B cell (primary cell): ENCODE data around the gene N4BP2L2. TPM values are rescaled to one million over a fixed set of nuclear protein-coding genes. Genes with fewer than 3 reads are reported as not detected.

Experiments
- ATAC-seq: fragments of 200-7000 bp; cut with Tn5 transposase; one replicate; pipeline ENCODE4 v1.10.0; 2021; ENCODE audit warnings: low read depth, mild to moderate bottlenecking, moderate number of reproducible peaks, moderate library complexity
- CTCF ChIA-PET: fragments of 350-600 bp; sonication (Branson Sonifier 250); formaldehyde crosslinking; loops from one replicate; lab custom pipeline; 2021; ENCODE audit warnings: antibody characterized with exemption, inconsistent platforms; lab: Charles Lee
- POLR2A ChIA-PET: fragments of 350-600 bp; sonication (Branson Sonifier 250); formaldehyde crosslinking; loops from one replicate; lab custom pipeline; 2021; ENCODE audit warnings: antibody characterized with exemption; lab: Charles Lee
- DNase-seq: peaks from one replicate; pipeline ENCODE4 v3.0.0; 2013
- H2AFZ ChIP-seq: 2 replicates; pipeline ENCODE4 v1.6.1; 2012; ENCODE audit warnings: mild to moderate bottlenecking, low read depth, low read length; ENCODE audit not compliant: insufficient read depth, poor library complexity, severe bottlenecking
- H3K27ac ChIP-seq, 2 donors: 1 replicate in 1 of 2; 2 replicates in 1 of 2; pipeline ENCODE4 v1.5.1; 2012 to 2013; ENCODE audit warnings: low read length in 2 of 2, mild to moderate bottlenecking in 2 of 2, moderate library complexity in 1 of 2
- H3K27me3 ChIP-seq, 4 experiments: fragments of 200-600 bp in 1 of 4; sonication (generic) in 1 of 4; replicated peaks in 1 of 4; 1 replicate in 2 of 4; 2 replicates in 2 of 4; pipeline versions ENCODE4 v1.6.1 to v1.7.0; 2013 to 2016; ENCODE audit warnings: low read length in 3 of 4, mild to moderate bottlenecking in 2 of 4, mixed read lengths in 1 of 4, moderate library complexity in 1 of 4; ENCODE audit not compliant: insufficient read depth in 4 of 4, control insufficient read depth in 3 of 4; ENCODE audit errors: control extremely low read depth in 1 of 4
- H3K36me3 ChIP-seq, 2 experiments: replicated peaks in 1 of 2; 1 replicate in 1 of 2; 2 replicates in 1 of 2; pipeline versions ENCODE4 v1.6.1 to v1.7.1; 2013; ENCODE audit warnings: low read length in 1 of 2; ENCODE audit not compliant: insufficient read depth in 2 of 2, control insufficient read depth in 1 of 2; ENCODE audit errors: control extremely low read depth in 1 of 2, extremely low read depth in 1 of 2
- H3K4me1 ChIP-seq, 2 donors: fragments of 200-600 bp in 1 of 2; sonication (generic) in 1 of 2; 1 replicate in 1 of 2; 2 replicates in 1 of 2; pipeline versions ENCODE4 v1.5.1 to v1.6.1; 2013 to 2017; ENCODE audit warnings: low read length in 2 of 2; ENCODE audit not compliant: control insufficient read depth in 2 of 2, insufficient read depth in 2 of 2
- H3K4me2 ChIP-seq: replicated peaks from 2 replicates; pipeline ENCODE3; 2012; ENCODE audit warnings: mild to moderate bottlenecking, low read depth, low read length; ENCODE audit not compliant: poor library complexity, severe bottlenecking
- H3K4me3 ChIP-seq, 5 experiments: fragments of 200-600 bp in 1 of 5; sonication (generic) in 1 of 5; 1 replicate in 3 of 5; 2 replicates in 2 of 5; pipeline versions ENCODE4 v1.5.1 to v1.7.0; 2011 to 2016; ENCODE audit warnings: low read length in 4 of 5, mild to moderate bottlenecking in 4 of 5, low read depth in 2 of 5, control low read depth in 1 of 5, moderate library complexity in 1 of 5; ENCODE audit not compliant: insufficient read depth in 1 of 5; ENCODE audit errors: control extremely low read depth in 1 of 5, extremely low read depth in 1 of 5
- H3K79me2 ChIP-seq: fragments of 200-600 bp; sonication (generic); one replicate; pipeline ENCODE4 v1.6.0; 2016; ENCODE audit warnings: low read length; ENCODE audit not compliant: control insufficient read depth, insufficient read depth
- H3K9ac ChIP-seq: fragments of 200-600 bp; sonication (generic); 2 replicates; pipeline ENCODE4 v1.6.1; 2017; ENCODE audit warnings: mild to moderate bottlenecking, low read length, moderate library complexity
- H3K9me3 ChIP-seq, 3 donors: one replicate each; pipeline versions ENCODE4 v1.6.1 to v1.7.1; 2013; ENCODE audit warnings: low read length in 2 of 3; ENCODE audit not compliant: control insufficient read depth in 2 of 3, insufficient read depth in 1 of 3; ENCODE audit errors: control extremely low read depth in 1 of 3
- H4K20me1 ChIP-seq: 2 replicates; pipeline ENCODE4 v1.6.0; 2012; ENCODE audit warnings: mild to moderate bottlenecking, low read length; ENCODE audit not compliant: insufficient read depth, control insufficient read depth, poor library complexity, severe bottlenecking
- H3K27ac Mint-ChIP-seq: one replicate; pipeline ENCODE4 v1.8.0; 2021; ENCODE audit warnings: mixed read lengths
- H3K27me3 Mint-ChIP-seq: one replicate; pipeline ENCODE4 v1.8.0; 2021; ENCODE audit warnings: mixed read lengths
- H3K4me1 Mint-ChIP-seq: one replicate; pipeline ENCODE4 v1.8.0; 2021; ENCODE audit warnings: mixed read lengths
- H3K4me3 Mint-ChIP-seq: one replicate; pipeline ENCODE4 v1.8.0; 2021; ENCODE audit warnings: mixed read lengths
- H3K9me3 Mint-ChIP-seq: one replicate; pipeline ENCODE4 v1.8.0; 2022; ENCODE audit warnings: mixed read lengths; ENCODE audit not compliant: insufficient read depth
- CTCF ChIP-seq: fragments of 200-600 bp; IDR thresholded peaks from one replicate; pipeline ENCODE4 v1.8.0; 2022; ENCODE audit warnings: antibody characterized with exemption, mild to moderate bottlenecking
- EZH2 ChIP-seq: IDR thresholded peaks from 2 replicates; pipeline ENCODE4 v1.6.1; 2012; ENCODE audit warnings: borderline replicate concordance, low read depth, mild to moderate bottlenecking, moderate library complexity, low read length; ENCODE audit not compliant: insufficient read depth, poor library complexity, severe bottlenecking
- WGBS: methylation state at CpG from one replicate; pipeline ENCODE4 v1.1.5; 2013; ENCODE audit warnings: missing lambda C conversion rate; ENCODE audit not compliant: insufficient coverage; 5-methylcytosine and 5-hydroxymethylcytosine counted together
- intact Hi-C: fragments of 100-400 bp; cut with micrococcal nuclease; formaldehyde crosslinking; loops from one replicate; pipeline ENCODE4 v1.10.0; 2022
- polyA plus RNA-seq: library from polyadenylated mRNA; depleted of rRNA; stranded (reverse); fragments of >200 nt; gene quantifications from 2 replicates; pipeline ENCODE4 v1.2.3, GENCODE V29; 2012
- total RNA-seq, 2 donors: library from RNA; stranded (reverse); fragments of 120-200 nt in 1 of 2; gene quantifications; 1 replicate in 1 of 2; 2 replicates in 1 of 2; pipeline versions ENCODE4 v1.2.3 to v1.2.4, GENCODE V29; 2013 to 2022

N4BP2L2 gene
- total and polyA plus RNA-seq, 2 donors (not counting 1 experiment from before 2014, with no cell fraction given), result 63.9 to 239 TPM

GRCh38 chr13:32419862-32420261, 118.7 kb downstream of the N4BP2L2 start:
- Mint-ChIP-seq H3K4me1 (peaks cover 16% of the 10 kb centered on the region), H3K27me3 (no peaks in the 10 kb centered on the region), H3K9me3 (no peaks in the 10 kb centered on the region), H3K27ac (no peak overlapping the region), H3K4me3 (no peak overlapping the region)
- Histone ChIP-seq H3K27ac (no peak overlapping the region), H3K9me3 (peaks cover 0 to 18% (median 11%) of the 10 kb centered on the region in 3 donors), H2AFZ (no peak overlapping the region), H3K4me3 (no peak overlapping the region), H3K36me3 (peaks cover 1 to 29% of the 10 kb centered on the region in 2 experiments), H3K27me3 (no peaks in the 10 kb centered on the region), H3K4me1 (peaks cover 0 to 9% of the 10 kb centered on the region in 2 donors), H3K79me2 (peaks cover 71% of the 10 kb centered on the region), H4K20me1 (peaks cover 33% of the 10 kb centered on the region), H3K4me2 (no peak overlapping the region), H3K9ac (no peak overlapping the region)
- CTCF ChIA-PET, result no interaction called here
- WGBS, result 97% methylated on average over 2 of the region's 2 CpGs
- no peak for TF ChIP-seq EZH2
- TF ChIP-seq CTCF, result no peak
- no peak for DNase-seq
- POLR2A ChIA-PET, result no interaction called here
- no peak for ATAC-seq
- intact Hi-C loops, result no loop called here

- H3K9me3 Mint-ChIP-seq, result no peaks in the 10 kb centered on the region
- no peak overlapping the region for H3K4me3 Mint-ChIP-seq
- H3K4me1 Mint-ChIP-seq, result peaks cover 5% of the 10 kb centered on the region
- Histone ChIP-seq H4K20me1 (peaks cover 19% of the 10 kb centered on the region), H3K36me3 (peaks cover 0 to 17% of the 10 kb centered on the region in 2 experiments), H3K4me2 (no peak overlapping the region), H3K79me2 (peaks cover 59% of the 10 kb centered on the region), H3K4me1 (peaks cover 0 to 1% of the 10 kb centered on the region in 2 donors), H3K27ac (no peak overlapping the region), H3K27me3 (no peaks in the 10 kb centered on the region), H3K9me3 (peaks cover 0 to 18% (median 11%) of the 10 kb centered on the region in 3 donors), H2AFZ (no peak overlapping the region), H3K9ac (no peak overlapping the region), H3K4me3 (no peak overlapping the region)
- intact Hi-C loops, result no loop called here
- DNase-seq, result no peak
- no CpG with 5 or more reads among the region's 1 CpG for WGBS
- ATAC-seq, result no peak
- CTCF ChIA-PET, result no interaction called here
- H3K27me3 Mint-ChIP-seq, result no peaks in the 10 kb centered on the region
- no peak overlapping the region for H3K27ac Mint-ChIP-seq
- POLR2A ChIA-PET, result no interaction called here
- TF ChIP-seq EZH2 (no peak), CTCF (no peak)
These were observed 120.6 kb downstream of the N4BP2L2 start for GRCh38 chr13:32417995-32418394.
